Nephron (organoid): ENCODE measurements around the gene UFC1.

Experiments
- H3K27ac Mint-ChIP-seq, 3 experiments: 2 replicates each; pipeline ENCODE4 v1.8.0; 2020; ENCODE audit warnings: mixed read lengths in 3 of 3, mild to moderate bottlenecking in 2 of 3, moderate library complexity in 1 of 3
- H3K27me3 Mint-ChIP-seq: 2 replicates; pipeline ENCODE4 v1.8.0; 2021; ENCODE audit warnings: low read depth, mild to moderate bottlenecking, moderate library complexity, mixed read lengths
- H3K36me3 Mint-ChIP-seq: 2 replicates; pipeline ENCODE4 v1.8.0; 2020; ENCODE audit warnings: low read depth, mixed read lengths
- H3K4me1 Mint-ChIP-seq: 2 replicates; pipeline ENCODE4 v1.8.0; 2020; ENCODE audit warnings: mixed read lengths
- H3K4me3 Mint-ChIP-seq, 3 experiments: 2 replicates each; pipeline ENCODE4 v1.8.0; 2020; ENCODE audit warnings: mild to moderate bottlenecking in 3 of 3, mixed read lengths in 3 of 3, moderate library complexity in 2 of 3
- H3K9me3 Mint-ChIP-seq: 2 replicates; pipeline ENCODE4 v1.8.0; 2020; ENCODE audit warnings: mixed read lengths
- TF ChIP-seq, protein P1 (sequence below), 3 experiments: fragments of 200-600 bp; sonication (generic); IDR thresholded peaks; one replicate each; pipeline ENCODE4 v1.5.0; 2021; ENCODE audit warnings: antibody characterized with exemption in 3 of 3; ENCODE audit not compliant: unreplicated experiment in 3 of 3

UFC1 gene

GRCh38 chr1:161200992-161201835 lies 47.4 kb downstream of the UFC1 start:
- no peaks in the 10 kb centered on the region for H3K9me3 Mint-ChIP-seq
- H3K27me3 Mint-ChIP-seq: no peaks in the 10 kb centered on the region
- H3K36me3 Mint-ChIP-seq: peaks cover 20% of the 10 kb centered on the region
- peak overlapping the region; percentile 92 to 97 (median 96) for H3K27ac Mint-ChIP-seq
- H3K4me3 Mint-ChIP-seq: peak overlapping the region; percentile 94 to 98 (median 97)
- H3K4me1 Mint-ChIP-seq: peaks cover 71% of the 10 kb centered on the region
- TF ChIP-seq, protein P1, sequence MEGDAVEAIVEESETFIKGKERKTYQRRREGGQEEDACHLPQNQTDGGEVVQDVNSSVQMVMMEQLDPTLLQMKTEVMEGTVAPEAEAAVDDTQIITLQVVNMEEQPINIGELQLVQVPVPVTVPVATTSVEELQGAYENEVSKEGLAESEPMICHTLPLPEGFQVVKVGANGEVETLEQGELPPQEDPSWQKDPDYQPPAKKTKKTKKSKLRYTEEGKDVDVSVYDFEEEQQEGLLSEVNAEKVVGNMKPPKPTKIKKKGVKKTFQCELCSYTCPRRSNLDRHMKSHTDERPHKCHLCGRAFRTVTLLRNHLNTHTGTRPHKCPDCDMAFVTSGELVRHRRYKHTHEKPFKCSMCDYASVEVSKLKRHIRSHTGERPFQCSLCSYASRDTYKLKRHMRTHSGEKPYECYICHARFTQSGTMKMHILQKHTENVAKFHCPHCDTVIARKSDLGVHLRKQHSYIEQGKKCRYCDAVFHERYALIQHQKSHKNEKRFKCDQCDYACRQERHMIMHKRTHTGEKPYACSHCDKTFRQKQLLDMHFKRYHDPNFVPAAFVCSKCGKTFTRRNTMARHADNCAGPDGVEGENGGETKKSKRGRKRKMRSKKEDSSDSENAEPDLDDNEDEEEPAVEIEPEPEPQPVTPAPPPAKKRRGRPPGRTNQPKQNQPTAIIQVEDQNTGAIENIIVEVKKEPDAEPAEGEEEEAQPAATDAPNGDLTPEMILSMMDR (IDR thresholded peaks at IDR 0.05; ENCODE audit: unreplicated experiment in 3 of 3): no peak

DNA sequence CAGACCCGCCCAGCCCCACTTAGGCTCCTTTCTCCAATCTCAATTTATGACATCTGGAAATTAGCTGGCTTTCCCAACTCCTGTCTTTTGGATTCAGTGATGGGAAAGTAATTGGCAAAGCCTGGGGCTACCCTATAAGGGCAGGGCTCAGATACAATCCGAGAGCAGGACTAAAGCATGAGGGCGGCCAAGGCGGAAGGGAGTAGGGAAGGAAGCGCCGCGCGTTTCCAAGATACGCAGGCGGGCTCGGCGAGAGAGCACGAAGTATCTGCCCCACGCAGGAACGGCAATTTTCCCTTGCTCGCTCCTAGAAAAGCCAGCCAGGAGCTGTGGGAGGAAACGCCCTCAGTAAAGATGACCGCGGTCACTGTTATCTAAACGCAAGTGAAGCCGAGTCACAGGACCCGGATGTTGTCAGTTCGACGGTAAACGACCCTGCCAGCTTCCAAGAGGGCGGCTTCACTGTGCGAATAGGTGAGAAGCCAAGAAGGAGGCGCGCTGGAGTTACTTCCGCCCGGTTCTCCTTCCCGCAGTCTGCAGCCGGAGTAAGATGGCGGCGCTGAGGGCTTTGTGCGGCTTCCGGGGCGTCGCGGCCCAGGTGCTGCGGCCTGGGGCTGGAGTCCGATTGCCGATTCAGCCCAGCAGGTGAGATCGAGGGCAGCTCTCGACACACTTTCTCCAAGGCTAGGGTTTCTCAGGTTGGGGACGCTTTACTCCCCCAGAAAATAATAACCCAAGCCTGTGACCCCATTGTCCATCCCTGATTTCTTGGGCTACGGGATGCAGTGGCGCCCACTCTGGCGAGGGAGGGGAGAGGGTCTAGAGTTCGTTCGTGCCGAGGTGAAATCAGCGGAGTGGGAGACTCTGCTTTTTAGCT lies 48.3 kb downstream of the UFC1 start, which contains the start of gene NDUFS2:
Gene NDUFS2 (plus strand): TSS at position 532 of the 877 bp plus-strand sequence. CDS start 19 bp downstream, at position 551.
- no peaks in the 10 kb centered on the region for H3K9me3 Mint-ChIP-seq
- TF ChIP-seq, protein P1 (IDR thresholded peaks at IDR 0.05; ENCODE audit: unreplicated experiment in 3 of 3): peak in 2 of 3 experiments; percentile 20 to 43
- H3K27me3 Mint-ChIP-seq: no peaks in the 10 kb centered on the region
- peaks cover 28% of the 10 kb centered on the region for H3K36me3 Mint-ChIP-seq
- H3K4me3 Mint-ChIP-seq: peak within 1 kb of the TSS; percentile 94 to 98 (median 97)
- H3K27ac Mint-ChIP-seq: peak within 1 kb of the TSS; percentile 92 to 97 (median 96)
- H3K4me1 Mint-ChIP-seq: peaks cover 68% of the 10 kb centered on the region

GRCh38 chr1:161206411-161207140 lies 52.8 kb downstream of the UFC1 start:
- no peak overlapping the region for H3K4me3 Mint-ChIP-seq
- H3K9me3 Mint-ChIP-seq: no peaks in the 10 kb centered on the region
- H3K27me3 Mint-ChIP-seq: no peaks in the 10 kb centered on the region
- H3K27ac Mint-ChIP-seq: no peak overlapping the region
- peaks cover 53% of the 10 kb centered on the region for H3K36me3 Mint-ChIP-seq
- TF ChIP-seq, protein P1 (IDR thresholded peaks at IDR 0.05; ENCODE audit: unreplicated experiment in 3 of 3): no peak
- H3K4me1 Mint-ChIP-seq: peaks cover 27% of the 10 kb centered on the region

GRCh38 chr1:161207173-161207572 lies 53.4 kb downstream of the UFC1 start:
- Mint-ChIP-seq H3K4me3 (no peak overlapping the region), H3K9me3 (no peaks in the 10 kb centered on the region), H3K27me3 (no peaks in the 10 kb centered on the region), H3K27ac (no peak overlapping the region), H3K4me1 (peaks cover 21% of the 10 kb centered on the region), H3K36me3 (peaks cover 59% of the 10 kb centered on the region)
- TF ChIP-seq, protein P1 (IDR thresholded peaks at IDR 0.05; ENCODE audit: unreplicated experiment in 3 of 3): no peak
